GM12878 (cell line): ENCODE measurements around the gene YPEL3. TPM values are rescaled to one million over a fixed set of nuclear protein-coding genes. Genes with fewer than 3 reads are reported as not detected.

ENCODE experiments used
- CHD4 ChIP-seq: fragments of 200-600 bp; sonication (generic); IDR thresholded peaks from 2 replicates; pipeline ENCODE4 v1.6.1; 2016; ENCODE audit warnings: mild to moderate bottlenecking
- HDAC6 ChIP-seq: fragments of 200-600 bp; sonication (generic); IDR thresholded peaks from one replicate; pipeline ENCODE4 v1.8.0; 2017; ENCODE audit warnings: antibody characterized with exemption; ENCODE audit not compliant: unreplicated experiment
- IKZF2 ChIP-seq, 2 experiments: fragments of 450-650 bp; IDR thresholded peaks; 2 replicates each; pipeline ENCODE4 v1.6.1; 2017; ENCODE audit warnings: mild to moderate bottlenecking in 2 of 2, moderate library complexity in 2 of 2
- NFIC ChIP-seq: IDR thresholded peaks from 2 replicates; pipeline ENCODE4 v1.6.1; 2012; ENCODE audit warnings: low read depth, mild to moderate bottlenecking, inconsistent platforms, low read length, moderate library complexity
- PML ChIP-seq: IDR thresholded peaks from 2 replicates; pipeline ENCODE4 v1.6.1; 2012; ENCODE audit warnings: low read length, inconsistent platforms
- TCF3 ChIP-seq: IDR thresholded peaks from 2 replicates; pipeline ENCODE4 v1.6.1; 2012; ENCODE audit warnings: low read depth, mild to moderate bottlenecking, low read length, borderline replicate concordance; ENCODE audit not compliant: insufficient read depth
- ZNF24 ChIP-seq: fragments of 450-650 bp; IDR thresholded peaks from 2 replicates; pipeline ENCODE4 v1.6.1; 2017; ENCODE audit warnings: antibody characterized with exemption, mild to moderate bottlenecking
- polyA plus RNA-seq, 11 experiments: library from polyadenylated mRNA; depleted of rRNA in 4 of 11; unstranded in 6 of 11; stranded (reverse) in 5 of 11; fragments of >200 nt; fragmentation: Nextera tagmentation in 4 of 11; fragmentation: Illumina TruSeq in 1 of 11; extraction: Ambion mirVana in 4 of 11; extraction: Trizol in 1 of 11; gene quantifications; 1 replicate in 1 of 11; 2 replicates in 10 of 11; pipeline versions ENCODE4 v1.2.1 to v1.2.3, GENCODE V29; 2011 to 2016; ENCODE audit warnings: inconsistent platforms in 2 of 11, missing spikeins in 2 of 11, low read depth in 1 of 11
- total RNA-seq, 4 experiments: library from RNA; depleted of rRNA in 3 of 4; stranded (reverse); fragments of >200 nt in 3 of 4; fragmentation: Illumina TruSeq in 1 of 4; extraction: Trizol in 1 of 4; gene quantifications; 2 replicates each; pipeline versions ENCODE4 v1.2.1 to v1.2.3, GENCODE V29; 2013 to 2021
- TF ChIP-seq, protein P1 (sequence below): fragments of 450-650 bp; formaldehyde crosslinking; IDR thresholded peaks from 2 replicates; pipeline ENCODE4 v1.4.0; 2020; ENCODE audit warnings: mild to moderate bottlenecking, moderate library complexity

YPEL3 gene
- total and polyA plus RNA-seq, 10 of the 15 experiments (the other 5 are each of a cell fraction or from before 2014, with no cell fraction given) = 1.3 to 22.0 (median 12.1) TPM

DNA sequence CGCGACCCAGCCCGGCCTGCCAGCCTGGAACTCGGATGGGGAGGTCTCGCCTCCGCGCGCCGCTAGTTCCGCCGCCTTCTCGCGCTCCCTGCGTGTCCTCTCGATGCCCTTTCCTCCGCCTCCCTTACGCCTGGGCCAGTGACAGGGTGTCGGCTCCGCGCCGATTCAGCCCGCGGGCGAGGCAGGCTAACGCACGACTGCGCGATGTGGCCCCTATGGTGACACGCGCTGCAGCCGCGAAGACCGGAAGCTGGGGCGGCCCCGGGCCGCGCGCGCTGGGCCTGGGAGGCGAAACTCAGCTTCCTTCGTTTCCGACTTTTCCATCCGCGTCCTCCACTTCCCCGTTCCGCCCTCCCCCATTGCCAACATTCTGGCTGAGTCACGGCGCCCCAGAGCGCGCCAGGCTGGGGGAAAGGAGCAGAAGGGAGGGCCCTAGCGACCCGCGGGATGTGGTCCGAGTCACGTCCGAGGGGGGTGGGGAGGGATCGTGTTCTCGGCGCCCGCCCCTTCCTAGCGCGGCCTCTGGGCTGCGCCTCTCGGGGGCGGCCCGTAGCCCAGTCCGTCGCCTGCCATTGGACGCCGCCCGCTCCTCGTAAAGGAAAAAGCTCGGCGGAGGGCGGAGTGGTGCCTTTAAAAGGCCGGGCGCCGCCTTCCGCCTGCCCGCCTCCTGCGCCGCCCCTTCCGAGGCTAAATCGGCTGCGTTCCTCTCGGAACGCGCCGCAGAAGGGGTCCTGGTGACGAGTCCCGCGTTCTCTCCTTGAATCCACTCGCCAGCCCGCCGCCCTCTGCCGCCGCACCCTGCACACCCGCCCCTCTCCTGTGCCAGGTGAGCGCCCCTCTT lies 30.7 kb downstream of the YPEL3 start, which contains the start of gene ALDOA (continued):
- TF ChIP-seq, protein P1, sequence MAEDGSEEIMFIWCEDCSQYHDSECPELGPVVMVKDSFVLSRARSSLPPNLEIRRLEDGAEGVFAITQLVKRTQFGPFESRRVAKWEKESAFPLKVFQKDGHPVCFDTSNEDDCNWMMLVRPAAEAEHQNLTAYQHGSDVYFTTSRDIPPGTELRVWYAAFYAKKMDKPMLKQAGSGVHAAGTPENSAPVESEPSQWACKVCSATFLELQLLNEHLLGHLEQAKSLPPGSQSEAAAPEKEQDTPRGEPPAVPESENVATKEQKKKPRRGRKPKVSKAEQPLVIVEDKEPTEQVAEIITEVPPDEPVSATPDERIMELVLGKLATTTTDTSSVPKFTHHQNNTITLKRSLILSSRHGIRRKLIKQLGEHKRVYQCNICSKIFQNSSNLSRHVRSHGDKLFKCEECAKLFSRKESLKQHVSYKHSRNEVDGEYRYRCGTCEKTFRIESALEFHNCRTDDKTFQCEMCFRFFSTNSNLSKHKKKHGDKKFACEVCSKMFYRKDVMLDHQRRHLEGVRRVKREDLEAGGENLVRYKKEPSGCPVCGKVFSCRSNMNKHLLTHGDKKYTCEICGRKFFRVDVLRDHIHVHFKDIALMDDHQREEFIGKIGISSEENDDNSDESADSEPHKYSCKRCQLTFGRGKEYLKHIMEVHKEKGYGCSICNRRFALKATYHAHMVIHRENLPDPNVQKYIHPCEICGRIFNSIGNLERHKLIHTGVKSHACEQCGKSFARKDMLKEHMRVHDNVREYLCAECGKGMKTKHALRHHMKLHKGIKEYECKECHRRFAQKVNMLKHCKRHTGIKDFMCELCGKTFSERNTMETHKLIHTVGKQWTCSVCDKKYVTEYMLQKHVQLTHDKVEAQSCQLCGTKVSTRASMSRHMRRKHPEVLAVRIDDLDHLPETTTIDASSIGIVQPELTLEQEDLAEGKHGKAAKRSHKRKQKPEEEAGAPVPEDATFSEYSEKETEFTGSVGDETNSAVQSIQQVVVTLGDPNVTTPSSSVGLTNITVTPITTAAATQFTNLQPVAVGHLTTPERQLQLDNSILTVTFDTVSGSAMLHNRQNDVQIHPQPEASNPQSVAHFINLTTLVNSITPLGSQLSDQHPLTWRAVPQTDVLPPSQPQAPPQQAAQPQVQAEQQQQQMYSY = no peak
- no peak for TF ChIP-seq CHD4
- TF ChIP-seq NFIC = no peak
- TF ChIP-seq PML = peak; percentile 97
- peak; percentile 51 for TF ChIP-seq HDAC6
- TF ChIP-seq TCF3 = peak; percentile 71
- no peak for TF ChIP-seq ZNF24
- TF ChIP-seq IKZF2 (IDR thresholded peaks at IDR 0.05) = peak; percentile 88 to 93
- TF ChIP-seq, all 136 proteins: peak for 59
